Measurements from ENCODE around the gene ST6GALNAC6.

DNA sequence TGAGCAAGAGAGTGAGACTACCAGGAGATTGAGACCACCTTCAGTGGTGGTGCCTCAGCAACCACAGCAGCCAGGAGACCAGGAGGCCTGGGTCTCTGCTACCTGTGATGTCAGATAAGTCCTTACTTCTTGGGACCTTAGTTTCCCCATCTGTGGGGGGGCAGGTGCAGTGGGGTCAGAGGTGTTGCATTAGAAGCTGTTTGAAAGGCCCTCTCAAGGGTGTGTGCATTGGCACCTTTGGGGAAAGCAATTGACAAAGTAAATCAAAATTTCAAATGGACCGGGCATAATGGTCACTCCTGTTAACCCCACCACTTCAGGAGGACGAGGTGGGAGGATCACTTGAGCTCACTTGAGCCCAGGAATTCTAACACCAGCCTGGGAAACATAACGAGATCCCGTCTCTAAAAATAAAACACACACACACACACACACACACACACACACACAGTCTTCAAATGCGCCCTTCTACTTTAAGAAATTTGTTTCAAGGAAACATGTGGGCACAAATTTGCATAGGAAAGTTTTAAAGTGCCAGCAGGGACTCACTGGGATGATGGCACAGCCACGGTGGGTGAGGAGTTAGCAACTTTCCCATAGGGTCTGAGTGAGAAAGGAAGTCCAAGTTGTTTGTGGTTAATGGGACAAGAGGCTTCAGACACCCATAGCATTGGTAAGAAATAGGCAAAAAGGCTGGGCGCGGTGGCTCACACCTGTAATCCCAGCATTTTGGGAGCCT lies 20.6 kb downstream of the ST6GALNAC6 start:
- TF ChIP-seq, protein P1, sequence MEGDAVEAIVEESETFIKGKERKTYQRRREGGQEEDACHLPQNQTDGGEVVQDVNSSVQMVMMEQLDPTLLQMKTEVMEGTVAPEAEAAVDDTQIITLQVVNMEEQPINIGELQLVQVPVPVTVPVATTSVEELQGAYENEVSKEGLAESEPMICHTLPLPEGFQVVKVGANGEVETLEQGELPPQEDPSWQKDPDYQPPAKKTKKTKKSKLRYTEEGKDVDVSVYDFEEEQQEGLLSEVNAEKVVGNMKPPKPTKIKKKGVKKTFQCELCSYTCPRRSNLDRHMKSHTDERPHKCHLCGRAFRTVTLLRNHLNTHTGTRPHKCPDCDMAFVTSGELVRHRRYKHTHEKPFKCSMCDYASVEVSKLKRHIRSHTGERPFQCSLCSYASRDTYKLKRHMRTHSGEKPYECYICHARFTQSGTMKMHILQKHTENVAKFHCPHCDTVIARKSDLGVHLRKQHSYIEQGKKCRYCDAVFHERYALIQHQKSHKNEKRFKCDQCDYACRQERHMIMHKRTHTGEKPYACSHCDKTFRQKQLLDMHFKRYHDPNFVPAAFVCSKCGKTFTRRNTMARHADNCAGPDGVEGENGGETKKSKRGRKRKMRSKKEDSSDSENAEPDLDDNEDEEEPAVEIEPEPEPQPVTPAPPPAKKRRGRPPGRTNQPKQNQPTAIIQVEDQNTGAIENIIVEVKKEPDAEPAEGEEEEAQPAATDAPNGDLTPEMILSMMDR (IDR thresholded peaks at IDR 0.05) = no peak
- TF ChIP-seq EZH2 (IDR thresholded peaks at IDR 0.05) = no peak
- TF ChIP-seq EZH2phosphoT487 (IDR thresholded peaks at IDR 0.05) = no peak

All from neural progenitor cell (in vitro differentiated cells).